Measurements from ENCODE around the gene LCK.

GRCh38 chr1:32223683-32224082 lies 27.4 kb upstream of the LCK start:
- no peak for TF ChIP-seq CTCF (IDR thresholded peaks at IDR 0.05)
- no peak for TF ChIP-seq POLR2A (IDR thresholded peaks at IDR 0.05)
- no peak for TF ChIP-seq POLR2AphosphoS5 (IDR thresholded peaks at IDR 0.05)
- no peak for TF ChIP-seq EP300 (IDR thresholded peaks at IDR 0.05)
